ENCODE measurements around the gene FBXW5.

- TF ChIP-seq CTCF (IDR thresholded peaks at IDR 0.05 in 2 of 3, conservative IDR thresholded peaks at IDR 0.05 in 1 of 3; ENCODE audit: borderline replicate concordance in 1 of 3, insufficient read depth in 1 of 3, low read depth in 2 of 3, low read length in 2 of 3) (no peak), REST (IDR thresholded peaks at IDR 0.05; ENCODE audit: low read depth) (no peak), POLR2A (IDR thresholded peaks at IDR 0.05; ENCODE audit: borderline replicate concordance, extremely low read depth, insufficient read depth, insufficient read length) (no peak), SP1 (IDR thresholded peaks at IDR 0.05; ENCODE audit: low read depth) (no peak), POLR2AphosphoS5 (IDR thresholded peaks at IDR 0.05; ENCODE audit: low read depth, low read length) (no peak), TCF7L2 (IDR thresholded peaks at IDR 0.05; ENCODE audit: borderline replicate concordance, extremely low read depth, insufficient read depth, insufficient read length) (no peak), EZH2 (IDR thresholded peaks at IDR 0.05) (no peak)
Observed at GRCh38 chr9:136963341-136963740, 18.8 kb upstream of the FBXW5 start.

Measured in HCT116 (cell line).